Liver (tissue), 3 donors: Measurements from ENCODE around the gene PRPSAP2.

Experiments used
- RAD21 ChIP-seq, 2 donors: IDR thresholded peaks; 2 replicates each; pipeline ENCODE4 v1.6.1; 2016; ENCODE audit warnings: antibody characterized with exemption in 2 of 2, mild to moderate bottlenecking in 2 of 2
- SP1 ChIP-seq: IDR thresholded peaks from 2 replicates; pipeline ENCODE4 v1.6.1; 2018; ENCODE audit warnings: antibody characterized with exemption, mild to moderate bottlenecking
- TF ChIP-seq, protein P1 (sequence below): IDR thresholded peaks from 2 replicates; pipeline ENCODE4 v1.6.1; 2016; ENCODE audit warnings: antibody characterized with exemption, mild to moderate bottlenecking
- TF ChIP-seq, protein P2 (sequence below): fragments of 150-350 bp; IDR thresholded peaks from 2 replicates; pipeline ENCODE4 v1.5.1; 2017; ENCODE audit warnings: improper control_type of control experiment, low read depth, low read length; ENCODE audit not compliant: missing input control
- TF ChIP-seq, protein P3 (sequence below): IDR thresholded peaks from 2 replicates; pipeline ENCODE4 v1.6.1; 2016; ENCODE audit warnings: antibody characterized with exemption
- donor health status: healthy.
- donor health status: healthy.

DNA sequence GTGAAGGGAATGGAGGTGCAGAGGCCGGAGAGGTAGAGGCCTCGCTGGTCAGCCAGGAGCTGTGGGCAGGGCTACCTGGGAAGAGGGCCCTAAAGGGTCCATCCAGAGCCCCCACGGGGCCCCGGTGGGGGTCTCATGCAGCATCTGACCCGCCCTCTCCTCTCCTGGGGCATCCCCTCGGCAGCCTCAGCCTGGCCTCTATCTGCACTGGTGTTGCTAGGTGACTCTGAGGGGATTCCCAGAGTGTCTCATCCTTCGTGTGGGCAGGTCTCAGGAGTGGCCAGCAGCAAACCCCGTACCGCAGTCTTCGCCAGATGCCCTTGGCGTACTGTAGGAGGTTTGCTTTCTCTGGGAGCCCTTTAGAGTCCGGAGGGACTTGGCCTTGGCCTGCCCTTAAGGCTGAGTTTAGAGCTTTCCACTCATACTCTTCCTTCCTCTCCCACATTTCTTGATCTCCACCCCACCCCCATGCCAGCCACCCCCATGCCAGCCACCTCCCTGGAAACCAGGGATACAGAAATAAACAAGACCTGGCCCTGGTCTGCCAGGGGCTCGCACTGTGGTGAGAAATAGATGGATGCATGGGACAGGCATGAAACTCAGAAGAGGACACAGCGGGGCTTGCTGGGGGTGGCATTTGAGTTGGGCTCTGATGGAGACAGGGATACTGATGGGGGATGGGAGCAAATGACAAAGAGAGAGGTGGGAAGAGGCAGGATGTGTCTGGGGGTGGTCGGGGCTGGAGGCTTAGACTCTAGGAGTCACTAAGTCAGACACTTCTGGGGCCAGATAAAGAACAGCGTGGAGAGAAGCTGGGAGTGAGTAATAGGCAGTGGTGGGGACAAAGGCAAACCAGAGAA lies 103.9 kb downstream of the PRPSAP2 start:
- TF ChIP-seq, protein P1, sequence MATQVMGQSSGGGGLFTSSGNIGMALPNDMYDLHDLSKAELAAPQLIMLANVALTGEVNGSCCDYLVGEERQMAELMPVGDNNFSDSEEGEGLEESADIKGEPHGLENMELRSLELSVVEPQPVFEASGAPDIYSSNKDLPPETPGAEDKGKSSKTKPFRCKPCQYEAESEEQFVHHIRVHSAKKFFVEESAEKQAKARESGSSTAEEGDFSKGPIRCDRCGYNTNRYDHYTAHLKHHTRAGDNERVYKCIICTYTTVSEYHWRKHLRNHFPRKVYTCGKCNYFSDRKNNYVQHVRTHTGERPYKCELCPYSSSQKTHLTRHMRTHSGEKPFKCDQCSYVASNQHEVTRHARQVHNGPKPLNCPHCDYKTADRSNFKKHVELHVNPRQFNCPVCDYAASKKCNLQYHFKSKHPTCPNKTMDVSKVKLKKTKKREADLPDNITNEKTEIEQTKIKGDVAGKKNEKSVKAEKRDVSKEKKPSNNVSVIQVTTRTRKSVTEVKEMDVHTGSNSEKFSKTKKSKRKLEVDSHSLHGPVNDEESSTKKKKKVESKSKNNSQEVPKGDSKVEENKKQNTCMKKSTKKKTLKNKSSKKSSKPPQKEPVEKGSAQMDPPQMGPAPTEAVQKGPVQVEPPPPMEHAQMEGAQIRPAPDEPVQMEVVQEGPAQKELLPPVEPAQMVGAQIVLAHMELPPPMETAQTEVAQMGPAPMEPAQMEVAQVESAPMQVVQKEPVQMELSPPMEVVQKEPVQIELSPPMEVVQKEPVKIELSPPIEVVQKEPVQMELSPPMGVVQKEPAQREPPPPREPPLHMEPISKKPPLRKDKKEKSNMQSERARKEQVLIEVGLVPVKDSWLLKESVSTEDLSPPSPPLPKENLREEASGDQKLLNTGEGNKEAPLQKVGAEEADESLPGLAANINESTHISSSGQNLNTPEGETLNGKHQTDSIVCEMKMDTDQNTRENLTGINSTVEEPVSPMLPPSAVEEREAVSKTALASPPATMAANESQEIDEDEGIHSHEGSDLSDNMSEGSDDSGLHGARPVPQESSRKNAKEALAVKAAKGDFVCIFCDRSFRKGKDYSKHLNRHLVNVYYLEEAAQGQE: no peak
- TF ChIP-seq, protein P2, sequence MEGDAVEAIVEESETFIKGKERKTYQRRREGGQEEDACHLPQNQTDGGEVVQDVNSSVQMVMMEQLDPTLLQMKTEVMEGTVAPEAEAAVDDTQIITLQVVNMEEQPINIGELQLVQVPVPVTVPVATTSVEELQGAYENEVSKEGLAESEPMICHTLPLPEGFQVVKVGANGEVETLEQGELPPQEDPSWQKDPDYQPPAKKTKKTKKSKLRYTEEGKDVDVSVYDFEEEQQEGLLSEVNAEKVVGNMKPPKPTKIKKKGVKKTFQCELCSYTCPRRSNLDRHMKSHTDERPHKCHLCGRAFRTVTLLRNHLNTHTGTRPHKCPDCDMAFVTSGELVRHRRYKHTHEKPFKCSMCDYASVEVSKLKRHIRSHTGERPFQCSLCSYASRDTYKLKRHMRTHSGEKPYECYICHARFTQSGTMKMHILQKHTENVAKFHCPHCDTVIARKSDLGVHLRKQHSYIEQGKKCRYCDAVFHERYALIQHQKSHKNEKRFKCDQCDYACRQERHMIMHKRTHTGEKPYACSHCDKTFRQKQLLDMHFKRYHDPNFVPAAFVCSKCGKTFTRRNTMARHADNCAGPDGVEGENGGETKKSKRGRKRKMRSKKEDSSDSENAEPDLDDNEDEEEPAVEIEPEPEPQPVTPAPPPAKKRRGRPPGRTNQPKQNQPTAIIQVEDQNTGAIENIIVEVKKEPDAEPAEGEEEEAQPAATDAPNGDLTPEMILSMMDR: no peak
- no peak for TF ChIP-seq RAD21 (IDR thresholded peaks at IDR 0.05)
- no peak for TF ChIP-seq SP1
- TF ChIP-seq, protein P3, sequence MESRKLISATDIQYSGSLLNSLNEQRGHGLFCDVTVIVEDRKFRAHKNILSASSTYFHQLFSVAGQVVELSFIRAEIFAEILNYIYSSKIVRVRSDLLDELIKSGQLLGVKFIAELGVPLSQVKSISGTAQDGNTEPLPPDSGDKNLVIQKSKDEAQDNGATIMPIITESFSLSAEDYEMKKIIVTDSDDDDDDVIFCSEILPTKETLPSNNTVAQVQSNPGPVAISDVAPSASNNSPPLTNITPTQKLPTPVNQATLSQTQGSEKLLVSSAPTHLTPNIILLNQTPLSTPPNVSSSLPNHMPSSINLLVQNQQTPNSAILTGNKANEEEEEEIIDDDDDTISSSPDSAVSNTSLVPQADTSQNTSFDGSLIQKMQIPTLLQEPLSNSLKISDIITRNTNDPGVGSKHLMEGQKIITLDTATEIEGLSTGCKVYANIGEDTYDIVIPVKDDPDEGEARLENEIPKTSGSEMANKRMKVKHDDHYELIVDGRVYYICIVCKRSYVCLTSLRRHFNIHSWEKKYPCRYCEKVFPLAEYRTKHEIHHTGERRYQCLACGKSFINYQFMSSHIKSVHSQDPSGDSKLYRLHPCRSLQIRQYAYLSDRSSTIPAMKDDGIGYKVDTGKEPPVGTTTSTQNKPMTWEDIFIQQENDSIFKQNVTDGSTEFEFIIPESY: no peak
